Measurements from ENCODE around the gene SLBP. TPM values are rescaled to one million over a fixed set of nuclear protein-coding genes. Genes with fewer than 3 reads are reported as not detected.
"Not testable (repeated sequence)": the region's sequence is repeated elsewhere in the genome, so short reads cannot be mapped to it uniquely, and the experiment has no call there.

SLBP gene
- total and polyA plus RNA-seq, 3 donors from 2014 or later: 118 to 173 (median 137) TPM

- no peak for DNase-seq
- no peak overlapping the region for H3K4me3 ChIP-seq
- no peaks in the 10 kb centered on the region for H3K36me3 ChIP-seq (ENCODE audit: low read depth, missing control alignments)
- no peak for TF ChIP-seq CTCF (IDR thresholded peaks at IDR 0.05)
- 87 to 91% methylated on average over 6 of the region's 6 CpGs for WGBS, 2 donors
- peaks cover 22% of the 10 kb centered on the region for H3K4me1 ChIP-seq
- H3K9me3 ChIP-seq: no peaks in the 10 kb centered on the region
- H3K27ac ChIP-seq: no peak overlapping the region
- H3K27me3 ChIP-seq: no peaks in the 10 kb centered on the region
- intact Hi-C loops (cut with DNase I; ENCODE audit: low total_unique reads): no loop called here
Measured at GRCh38 chr4:1706358-1706757, 5.8 kb downstream of the SLBP start.

- WGBS, 2 donors: 90 to 96% methylated on average over 6 of the region's 6 CpGs
- no peaks in the 10 kb centered on the region for H3K9me3 ChIP-seq
Measured at GRCh38 chr4:1705732-1706131, 6.4 kb downstream of the SLBP start.

GRCh38 chr4:1703867-1704266 lies 8.3 kb downstream of the SLBP start:
- H3K9me3 ChIP-seq: no peaks in the 10 kb centered on the region
- H3K4me3 ChIP-seq: no peak overlapping the region
- TF ChIP-seq CTCF (IDR thresholded peaks at IDR 0.05) (no peak), POLR2A (IDR thresholded peaks at IDR 0.05) (no peak)
- 90 to 100% methylated on average over 1 of the region's 1 CpG for WGBS, 2 donors
- intact Hi-C loops (cut with DNase I; ENCODE audit: low total_unique reads): no loop called here
- H3K27ac ChIP-seq: no peak overlapping the region
- no peak for DNase-seq
- no peaks in the 10 kb centered on the region for H3K27me3 ChIP-seq
- H3K4me1 ChIP-seq: no peaks in the 10 kb centered on the region
- H3K36me3 ChIP-seq (ENCODE audit: low read depth, missing control alignments): no peaks in the 10 kb centered on the region

More at GRCh38 chr4:1705732-1706131, 6.4 kb downstream of the SLBP start:
- Histone ChIP-seq H3K27ac (no peak overlapping the region), H3K4me3 (no peak overlapping the region), H3K27me3 (no peaks in the 10 kb centered on the region), H3K4me1 (peaks cover 16% of the 10 kb centered on the region), H3K36me3 (ENCODE audit: low read depth, missing control alignments) (no peaks in the 10 kb centered on the region)
- DNase-seq: no peak
- TF ChIP-seq CTCF (IDR thresholded peaks at IDR 0.05): no peak
- TF ChIP-seq POLR2A (IDR thresholded peaks at IDR 0.05): no peak
- intact Hi-C loops (cut with DNase I; ENCODE audit: low total_unique reads): no loop called here

- intact Hi-C loops (cut with DNase I; ENCODE audit: low total_unique reads); DNase-seq; H3K4me1 ChIP-seq; H3K9me3 ChIP-seq; H3K36me3 ChIP-seq (ENCODE audit: low read depth, missing control alignments); H3K27ac ChIP-seq; H3K4me3 ChIP-seq; H3K27me3 ChIP-seq: not testable (repeated sequence)
- WGBS, 2 donors: 92 to 93% methylated on average over 8 of the region's 8 CpGs
Measured at GRCh38 chr4:1701671-1702070, 10.4 kb downstream of the SLBP start.

- 71 to 78% methylated on average over 5 of the region's 5 CpGs for WGBS, 2 donors
- DNase-seq: no peak
- Histone ChIP-seq H3K4me3 (no peak overlapping the region), H3K4me1 (no peaks in the 10 kb centered on the region), H3K36me3 (ENCODE audit: low read depth, missing control alignments) (no peaks in the 10 kb centered on the region), H3K9me3 (no peaks in the 10 kb centered on the region), H3K27ac (no peak overlapping the region), H3K27me3 (no peaks in the 10 kb centered on the region)
- TF ChIP-seq POLR2A (IDR thresholded peaks at IDR 0.05) (no peak), CTCF (IDR thresholded peaks at IDR 0.05) (no peak)
- intact Hi-C loops (cut with DNase I; ENCODE audit: low total_unique reads): no loop called here
Measured at GRCh38 chr4:1695913-1696312, 16.2 kb downstream of the SLBP start.
